Measurements from ENCODE around the gene CMTM3. TPM values are rescaled to one million over a fixed set of nuclear protein-coding genes. Genes with fewer than 3 reads are reported as not detected.
A peak's percentile ranks its signal among the peaks of the same experiment; 100 is the strongest.
"Not testable (repeated sequence)": the region's sequence is repeated elsewhere in the genome, so short reads cannot be mapped to it uniquely, and the experiment has no call there.

CMTM3 gene
- total RNA-seq, 1 experiment from 2014 or later, result 18.6 TPM

GRCh38 chr16:66651474-66651765, 46.9 kb downstream of the CMTM3 start:
- no peak for DNase-seq
- Histone ChIP-seq H3K36me3 (replicated peaks; ENCODE audit: control insufficient read depth, insufficient read depth, low read length) (no peaks in the 10 kb centered on the region), H3K4me3 (ENCODE audit: insufficient read depth, low read depth, low read length) (no peak overlapping the region), H3K27me3 (ENCODE audit: control insufficient read depth, insufficient read depth, low read length) (no peaks in the 10 kb centered on the region)

- no peaks in the 10 kb centered on the region for H3K36me3 ChIP-seq (replicated peaks; ENCODE audit: control insufficient read depth, insufficient read depth, low read length)
These were observed 47.5 kb downstream of the CMTM3 start for GRCh38 chr16:66651965-66652364.

GRCh38 chr16:66652661-66653360, 48.3 kb downstream of the CMTM3 start:
- no peaks in the 10 kb centered on the region for H3K27me3 ChIP-seq (ENCODE audit: control insufficient read depth, insufficient read depth, low read length)
- no peak for DNase-seq
- no peak overlapping the region for H3K4me3 ChIP-seq (ENCODE audit: insufficient read depth, low read depth, low read length)
- H3K36me3 ChIP-seq (replicated peaks; ENCODE audit: control insufficient read depth, insufficient read depth, low read length), result no peaks in the 10 kb centered on the region

More at GRCh38 chr16:66651965-66652364, 47.5 kb downstream of the CMTM3 start:
- no peaks in the 10 kb centered on the region for H3K27me3 ChIP-seq (ENCODE audit: control insufficient read depth, insufficient read depth, low read length)
- no peak overlapping the region for H3K4me3 ChIP-seq (ENCODE audit: insufficient read depth, low read depth, low read length)
- DNase-seq, result no peak

- Histone ChIP-seq H3K36me3 (replicated peaks; ENCODE audit: control insufficient read depth, insufficient read depth, low read length) (no peaks in the 10 kb centered on the region), H3K27me3 (ENCODE audit: control insufficient read depth, insufficient read depth, low read length) (no peaks in the 10 kb centered on the region), H3K4me3 (ENCODE audit: insufficient read depth, low read depth, low read length) (no peak overlapping the region)
- DNase-seq, result no peak
These were observed 49.3 kb downstream of the CMTM3 start for GRCh38 chr16:66653581-66654350.

GRCh38 chr16:66656547-66656946, 52.0 kb downstream of the CMTM3 start:
- no peak overlapping the region for H3K4me3 ChIP-seq (ENCODE audit: insufficient read depth, low read depth, low read length)
- DNase-seq, result no peak
- no peaks in the 10 kb centered on the region for H3K27me3 ChIP-seq (ENCODE audit: control insufficient read depth, insufficient read depth, low read length)
- H3K36me3 ChIP-seq (replicated peaks; ENCODE audit: control insufficient read depth, insufficient read depth, low read length), result no peaks in the 10 kb centered on the region

- H3K36me3 ChIP-seq (replicated peaks; ENCODE audit: control insufficient read depth, insufficient read depth, low read length), result no peaks in the 10 kb centered on the region
- no peak for DNase-seq
These were observed 53.8 kb downstream of the CMTM3 start for GRCh38 chr16:66658143-66658859.

GRCh38 chr16:66658860-66659190, 54.3 kb downstream of the CMTM3 start:
- Histone ChIP-seq H3K4me3 (ENCODE audit: insufficient read depth, low read depth, low read length) (no peak overlapping the region), H3K36me3 (replicated peaks; ENCODE audit: control insufficient read depth, insufficient read depth, low read length) (no peaks in the 10 kb centered on the region), H3K27me3 (ENCODE audit: control insufficient read depth, insufficient read depth, low read length) (no peaks in the 10 kb centered on the region)
- DNase-seq, result no peak

More at GRCh38 chr16:66658143-66658859, 53.8 kb downstream of the CMTM3 start:
- H3K27me3 ChIP-seq (ENCODE audit: control insufficient read depth, insufficient read depth, low read length), result no peaks in the 10 kb centered on the region
- H3K4me3 ChIP-seq (ENCODE audit: insufficient read depth, low read depth, low read length), result no peak overlapping the region

GRCh38 chr16:66660422-66661209, 56.1 kb downstream of the CMTM3 start:
- DNase-seq, result peak; percentile 66
- Histone ChIP-seq H3K36me3 (replicated peaks; ENCODE audit: control insufficient read depth, insufficient read depth, low read length) (no peaks in the 10 kb centered on the region), H3K4me3 (ENCODE audit: insufficient read depth, low read depth, low read length) (no peak overlapping the region), H3K27me3 (ENCODE audit: control insufficient read depth, insufficient read depth, low read length) (no peaks in the 10 kb centered on the region)

- no peaks in the 10 kb centered on the region for H3K27me3 ChIP-seq (ENCODE audit: control insufficient read depth, insufficient read depth, low read length)
- H3K36me3 ChIP-seq (replicated peaks; ENCODE audit: control insufficient read depth, insufficient read depth, low read length), result no peaks in the 10 kb centered on the region
- no peak for DNase-seq
- no peak overlapping the region for H3K4me3 ChIP-seq (ENCODE audit: insufficient read depth, low read depth, low read length)
These were observed 56.7 kb downstream of the CMTM3 start for GRCh38 chr16:66661210-66661560.

- not testable (repeated sequence) for DNase-seq
These were observed 57.3 kb downstream of the CMTM3 start for GRCh38 chr16:66661671-66662346.

GRCh38 chr16:66662445-66663194, 58.1 kb downstream of the CMTM3 start:
- DNase-seq, result peak; percentile 37
- Histone ChIP-seq H3K36me3 (replicated peaks; ENCODE audit: control insufficient read depth, insufficient read depth, low read length) (no peaks in the 10 kb centered on the region), H3K4me3 (ENCODE audit: insufficient read depth, low read depth, low read length) (no peak overlapping the region), H3K27me3 (ENCODE audit: control insufficient read depth, insufficient read depth, low read length) (no peaks in the 10 kb centered on the region)

More at GRCh38 chr16:66661671-66662346, 57.3 kb downstream of the CMTM3 start:
- H3K4me3 ChIP-seq (ENCODE audit: insufficient read depth, low read depth, low read length); H3K27me3 ChIP-seq (ENCODE audit: control insufficient read depth, insufficient read depth, low read length); H3K36me3 ChIP-seq (replicated peaks; ENCODE audit: control insufficient read depth, insufficient read depth, low read length): not testable (repeated sequence)
